ENCODE results near the gene RASGRP4.
A peak's percentile ranks its signal among the peaks of the same experiment; 100 is the strongest.

Gene RASGRP4

DNA sequence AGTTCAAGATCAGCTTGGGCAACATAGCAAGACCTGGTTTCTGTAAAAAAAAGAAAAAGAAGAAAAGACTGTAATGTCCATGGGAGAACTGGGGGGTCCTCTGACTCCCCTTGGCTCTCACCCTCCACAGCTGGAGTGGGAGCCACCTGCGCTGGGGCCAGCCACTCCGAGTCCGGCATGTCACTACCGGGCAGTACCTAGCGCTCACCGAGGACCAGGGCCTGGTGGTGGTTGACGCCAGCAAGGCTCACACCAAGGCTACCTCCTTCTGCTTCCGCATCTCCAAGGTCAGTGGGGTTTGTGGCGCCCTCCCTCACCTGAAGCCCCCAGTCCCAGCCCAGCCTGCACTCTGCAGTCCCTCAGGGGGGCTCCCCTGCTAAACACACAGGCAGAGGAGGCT is 22.2 kb upstream of the RASGRP4 start:
- Histone ChIP-seq H3K4me1 (no peaks in the 10 kb centered on the region), H3K4me2 (no peak overlapping the region), H4K20me1 (no peaks in the 10 kb centered on the region), H3K9me3 (no peaks in the 10 kb centered on the region), H3K27me3 (no peaks in the 10 kb centered on the region), H3K36me3 (no peaks in the 10 kb centered on the region), H3K4me3 (no peak overlapping the region), H3K9ac (no peak overlapping the region), H3K27ac (no peak overlapping the region)
- no peak for TF ChIP-seq Cebpa-rat (IDR thresholded peaks at IDR 0.05)

DNA sequence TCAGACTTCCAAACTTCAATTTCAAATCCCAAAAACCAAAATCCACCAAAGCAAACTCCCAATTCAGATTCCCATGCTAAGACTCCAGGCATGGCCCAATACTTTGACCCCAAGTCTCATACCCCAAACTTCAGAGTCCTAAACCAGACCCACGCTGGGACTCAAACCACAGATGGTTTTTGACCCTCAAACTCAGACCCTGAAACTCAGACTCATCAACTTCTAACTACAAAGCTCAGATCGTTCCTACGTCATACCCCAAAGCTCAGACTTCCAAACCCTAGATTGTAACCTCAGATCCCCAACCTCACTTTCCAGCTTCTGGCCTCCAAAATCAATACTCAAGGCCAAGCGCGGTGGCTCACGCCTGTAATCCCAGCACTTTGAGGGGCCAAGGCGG is 19.3 kb upstream of the RASGRP4 start:
- H3K27me3 ChIP-seq: no peaks in the 10 kb centered on the region

DNA sequence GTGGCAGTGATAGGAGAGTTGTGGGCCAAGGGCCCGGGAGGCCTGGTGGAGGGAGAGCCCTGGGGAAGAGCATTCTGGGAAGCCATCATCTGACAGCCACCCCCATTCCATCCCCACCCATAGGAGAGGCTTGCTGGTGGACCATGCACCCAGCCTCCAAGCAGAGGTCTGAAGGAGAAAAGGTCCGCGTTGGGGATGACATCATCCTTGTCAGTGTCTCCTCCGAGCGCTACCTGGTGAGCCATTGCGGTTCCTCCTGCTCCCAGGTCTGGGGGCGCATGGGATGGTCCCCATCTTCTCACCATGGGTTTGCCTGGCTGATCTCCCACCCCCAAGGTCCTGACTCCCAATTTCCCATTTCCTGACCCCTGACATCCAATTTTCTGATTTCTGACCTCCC is 18.0 kb upstream of the RASGRP4 start:
- Histone ChIP-seq H3K9ac (no peak overlapping the region), H4K20me1 (no peaks in the 10 kb centered on the region)
- TF ChIP-seq Cebpa-rat (IDR thresholded peaks at IDR 0.05): no peak

More for the DNA sequence above, 19.3 kb upstream of the RASGRP4 start:
- no peak for TF ChIP-seq Cebpa-rat (IDR thresholded peaks at IDR 0.05)
- Histone ChIP-seq H4K20me1 (no peaks in the 10 kb centered on the region), H3K4me3 (no peak overlapping the region), H3K9me3 (no peaks in the 10 kb centered on the region), H3K27ac (no peak overlapping the region), H3K4me1 (no peaks in the 10 kb centered on the region), H3K36me3 (no peaks in the 10 kb centered on the region), H3K4me2 (no peak overlapping the region), H3K9ac (no peak overlapping the region)

DNA sequence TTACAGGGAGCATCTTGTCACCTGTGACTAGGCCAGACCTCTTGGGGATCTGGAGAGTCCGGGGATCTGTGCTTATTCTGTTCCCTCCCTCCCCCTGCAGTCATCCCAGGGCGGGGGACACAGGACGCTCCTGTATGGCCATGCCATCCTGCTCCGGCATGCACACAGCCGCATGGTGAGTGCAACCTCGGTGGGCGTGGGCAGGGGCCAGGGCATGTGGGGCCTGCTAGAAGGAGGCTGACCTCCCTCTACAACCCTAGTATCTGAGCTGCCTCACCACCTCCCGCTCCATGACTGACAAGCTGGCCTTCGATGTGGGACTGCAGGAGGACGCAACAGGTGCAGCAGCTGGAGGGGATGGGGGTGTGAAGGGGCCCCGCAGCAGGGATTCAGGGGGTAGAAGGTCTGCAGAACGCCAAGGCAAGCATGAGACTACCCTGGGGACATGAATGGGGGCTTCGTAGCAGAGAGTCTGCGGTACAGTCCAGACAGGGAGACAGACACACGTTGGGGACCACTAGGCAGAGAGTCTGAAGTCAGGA is 17.5 kb upstream of the RASGRP4 start:
- Histone ChIP-seq H3K4me2 (no peak overlapping the region), H3K9ac (no peak overlapping the region), H3K27ac (no peak overlapping the region), H3K36me3 (no peaks in the 10 kb centered on the region), H3K4me1 (no peaks in the 10 kb centered on the region), H3K9me3 (no peaks in the 10 kb centered on the region), H3K4me3 (no peak overlapping the region), H3K27me3 (no peaks in the 10 kb centered on the region), H4K20me1 (no peaks in the 10 kb centered on the region)
- no peak for TF ChIP-seq Cebpa-rat (IDR thresholded peaks at IDR 0.05)

More for the DNA sequence above, 18.0 kb upstream of the RASGRP4 start:
- Histone ChIP-seq H3K27ac (no peak overlapping the region), H3K4me2 (no peak overlapping the region), H3K36me3 (no peaks in the 10 kb centered on the region), H3K27me3 (no peaks in the 10 kb centered on the region), H3K4me1 (no peaks in the 10 kb centered on the region), H3K9me3 (no peaks in the 10 kb centered on the region), H3K4me3 (no peak overlapping the region)

DNA sequence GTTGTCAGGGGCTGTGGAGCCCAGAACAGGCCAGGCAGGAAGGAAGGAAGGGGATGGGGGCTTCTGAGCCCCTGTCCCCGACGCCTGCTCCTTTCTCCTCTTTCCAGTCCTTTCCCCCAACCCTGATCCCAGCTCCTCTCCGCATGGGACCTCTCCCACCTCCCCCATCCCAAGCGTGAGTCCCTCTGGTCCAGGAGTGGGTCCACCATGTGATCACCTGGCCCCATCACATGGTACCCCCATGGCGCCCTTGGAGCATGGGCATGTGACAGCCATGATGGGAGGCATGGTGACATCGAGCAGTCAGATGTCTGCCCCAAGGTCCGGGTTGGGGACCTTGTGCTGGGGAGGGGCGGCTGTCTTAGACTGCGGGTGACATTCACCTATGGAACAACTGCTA is 16.7 kb upstream of the RASGRP4 start:
- H4K20me1 ChIP-seq: no peaks in the 10 kb centered on the region
- H3K4me1 ChIP-seq: no peaks in the 10 kb centered on the region
- H3K4me2 ChIP-seq: no peak overlapping the region
- no peak overlapping the region for H3K4me3 ChIP-seq
- no peaks in the 10 kb centered on the region for H3K9me3 ChIP-seq
- TF ChIP-seq Cebpa-rat (IDR thresholded peaks at IDR 0.05): no peak
- H3K27ac ChIP-seq: no peak overlapping the region
- no peaks in the 10 kb centered on the region for H3K36me3 ChIP-seq
- H3K9ac ChIP-seq: no peak overlapping the region
- H3K27me3 ChIP-seq: no peaks in the 10 kb centered on the region

DNA sequence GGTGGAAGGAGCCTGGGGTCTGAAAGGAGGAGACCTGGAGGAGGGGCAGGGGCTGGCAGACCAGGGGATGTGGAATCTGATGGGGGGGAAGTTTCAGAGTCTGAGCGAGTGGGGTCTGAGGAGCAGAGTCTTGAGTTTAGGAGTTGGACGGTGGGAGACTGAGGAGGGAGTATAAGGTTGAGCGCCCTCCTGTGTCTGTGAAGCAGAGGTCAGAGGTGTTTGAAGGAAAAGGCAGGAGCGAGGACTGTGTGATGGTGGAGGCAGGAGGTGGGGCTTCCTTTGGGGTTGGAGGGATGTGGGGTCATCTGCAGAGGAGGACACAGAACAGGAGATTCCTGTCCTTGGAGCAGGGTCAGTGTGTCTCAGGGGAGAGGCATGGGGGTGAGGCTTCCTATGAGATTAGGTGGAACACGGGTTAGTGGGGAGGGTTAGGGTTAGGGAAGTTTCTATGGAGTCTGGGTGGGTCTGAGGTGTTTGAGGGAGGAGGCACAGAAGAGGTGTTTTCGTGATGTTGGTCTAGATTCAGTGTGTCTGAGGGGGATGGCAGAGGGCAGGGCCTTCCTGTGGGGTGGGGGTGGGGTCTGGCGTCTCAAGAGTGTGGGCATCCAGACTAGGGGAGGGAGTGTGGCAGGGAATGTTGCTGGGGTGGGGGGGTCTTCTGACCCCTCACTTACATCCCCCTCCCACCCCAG is 15.8 kb upstream of the RASGRP4 start:
- no peak overlapping the region for H3K4me3 ChIP-seq
- H3K4me2 ChIP-seq: no peak overlapping the region
- H3K9ac ChIP-seq: no peak overlapping the region
- no peak for TF ChIP-seq Cebpa-rat (IDR thresholded peaks at IDR 0.05)
- no peak overlapping the region for H3K27ac ChIP-seq
- no peaks in the 10 kb centered on the region for H3K27me3 ChIP-seq
- H3K4me1 ChIP-seq: peaks cover 4% of the 10 kb centered on the region; the same call in 1 of the 2 replicates
- H3K36me3 ChIP-seq: no peaks in the 10 kb centered on the region
- no peaks in the 10 kb centered on the region for H4K20me1 ChIP-seq
- no peaks in the 10 kb centered on the region for H3K9me3 ChIP-seq

DNA sequence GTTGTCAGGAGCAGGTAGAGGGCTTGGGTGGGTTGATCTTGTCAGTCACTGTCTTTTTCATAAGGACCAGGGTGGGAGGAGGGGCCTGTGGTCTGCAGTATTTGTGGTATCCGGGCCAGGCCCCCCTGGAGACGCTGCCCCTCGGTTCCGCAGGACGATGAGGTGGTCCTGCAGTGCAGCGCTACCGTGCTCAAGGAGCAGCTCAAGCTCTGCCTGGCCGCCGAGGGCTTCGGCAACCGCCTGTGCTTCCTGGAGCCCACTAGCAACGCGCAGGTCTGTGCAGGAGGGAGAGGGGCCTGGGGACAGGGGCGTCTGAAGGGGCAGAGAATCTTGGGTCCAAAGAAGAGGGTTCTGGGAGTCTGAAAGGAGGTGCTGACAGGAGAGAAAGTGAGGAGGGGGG is 14.6 kb upstream of the RASGRP4 start:
- Histone ChIP-seq H4K20me1 (no peaks in the 10 kb centered on the region), H3K27me3 (no peaks in the 10 kb centered on the region), H3K4me1 (peaks cover 7% of the 10 kb centered on the region; the same call in 1 of the 2 replicates), H3K36me3 (no peaks in the 10 kb centered on the region), H3K27ac (no peak overlapping the region), H3K4me3 (no peak overlapping the region), H3K4me2 (no peak overlapping the region), H3K9ac (no peak overlapping the region), H3K9me3 (no peaks in the 10 kb centered on the region)
- no peak for TF ChIP-seq Cebpa-rat (IDR thresholded peaks at IDR 0.05)

DNA sequence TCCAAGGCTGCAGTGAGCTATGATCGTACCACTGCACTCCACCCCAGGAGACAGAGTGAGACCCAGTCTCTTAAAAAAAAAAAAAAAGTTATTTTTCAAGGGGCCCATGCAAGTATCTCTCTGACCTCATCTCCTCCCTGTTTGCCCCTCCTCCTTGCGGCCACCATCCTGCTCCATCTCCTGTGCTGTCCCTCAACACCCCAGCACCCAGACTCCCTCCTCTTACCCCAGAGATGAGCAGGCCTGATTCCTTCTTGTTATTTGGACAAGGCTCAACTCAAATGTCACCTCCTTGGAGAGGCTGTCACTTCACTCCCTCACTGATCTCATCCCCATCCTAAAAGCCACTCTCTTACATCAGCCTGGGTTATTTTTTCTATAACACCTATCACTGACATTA is 11.9 kb upstream of the RASGRP4 start:
- Histone ChIP-seq H3K4me2 (no peak overlapping the region), H3K4me1 (peaks cover 22% of the 10 kb centered on the region), H3K27ac (no peak overlapping the region), H3K27me3 (no peaks in the 10 kb centered on the region), H3K4me3 (no peak overlapping the region), H3K9me3 (no peaks in the 10 kb centered on the region), H4K20me1 (no peaks in the 10 kb centered on the region), H3K9ac (no peak overlapping the region), H3K36me3 (no peaks in the 10 kb centered on the region)
- no peak for TF ChIP-seq Cebpa-rat (IDR thresholded peaks at IDR 0.05)

DNA sequence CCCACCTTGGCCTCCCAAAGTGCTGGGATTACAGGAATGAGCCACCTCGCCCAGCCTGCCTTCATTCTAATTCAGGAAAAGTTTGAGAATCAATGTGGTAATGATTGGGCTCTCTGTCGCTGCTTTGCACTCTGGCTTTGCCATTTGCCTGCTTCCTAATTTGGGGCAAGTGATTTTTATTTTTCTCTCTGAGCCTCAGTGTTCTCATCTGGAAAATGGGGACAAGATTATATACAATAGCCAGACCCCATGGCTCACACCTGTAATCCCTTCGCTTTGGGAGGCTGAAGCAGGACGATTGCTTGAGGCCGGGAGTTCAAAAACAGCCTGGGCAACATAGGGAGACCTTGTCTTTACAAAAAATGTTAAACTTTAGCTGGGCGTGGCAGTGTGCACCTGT is 11.3 kb upstream of the RASGRP4 start:
- H3K4me2 ChIP-seq: no peak overlapping the region
- no peaks in the 10 kb centered on the region for H3K27me3 ChIP-seq
- H3K36me3 ChIP-seq: no peaks in the 10 kb centered on the region
- H3K9me3 ChIP-seq: no peaks in the 10 kb centered on the region
- no peak overlapping the region for H3K4me3 ChIP-seq
- H3K4me1 ChIP-seq: peaks cover 22% of the 10 kb centered on the region
- H3K9ac ChIP-seq: no peak overlapping the region
- no peaks in the 10 kb centered on the region for H4K20me1 ChIP-seq
- TF ChIP-seq Cebpa-rat (IDR thresholded peaks at IDR 0.05): no peak
- no peak overlapping the region for H3K27ac ChIP-seq

DNA sequence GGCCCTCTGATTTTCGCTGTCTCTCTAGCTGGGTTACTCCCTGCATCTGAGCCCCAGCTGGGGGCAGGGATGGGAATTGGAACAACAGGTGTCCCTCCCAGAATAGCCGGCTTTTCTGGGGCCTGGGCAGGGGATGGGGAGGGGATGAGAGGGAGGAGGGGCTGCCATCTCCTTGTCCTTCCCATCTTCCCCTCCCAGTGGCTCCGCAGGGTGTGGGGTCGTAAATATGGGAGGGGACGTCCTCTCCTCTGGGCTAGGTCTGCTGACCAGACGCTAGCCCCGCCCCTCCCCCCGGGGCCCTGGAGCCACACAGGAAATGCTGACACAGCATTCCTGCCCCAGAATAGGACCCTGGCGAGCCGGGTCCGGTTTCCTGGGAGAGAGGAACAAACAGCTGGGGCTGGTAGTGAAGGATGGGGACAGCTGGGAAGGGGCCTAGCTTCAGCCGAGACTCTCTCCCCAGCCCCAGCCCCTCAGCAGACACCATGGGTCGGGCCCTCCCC is 8.6 kb upstream of the RASGRP4 start:
- no peaks in the 10 kb centered on the region for H3K36me3 ChIP-seq
- H3K9ac ChIP-seq: no peak overlapping the region
- H3K4me2 ChIP-seq: peak overlapping the region; percentile 26
- H4K20me1 ChIP-seq: no peaks in the 10 kb centered on the region
- peaks cover 25% of the 10 kb centered on the region for H3K4me1 ChIP-seq
- H3K4me3 ChIP-seq: no peak overlapping the region
- H3K27me3 ChIP-seq: no peaks in the 10 kb centered on the region
- H3K9me3 ChIP-seq: no peaks in the 10 kb centered on the region
- no peak for TF ChIP-seq Cebpa-rat (IDR thresholded peaks at IDR 0.05)
- H3K27ac ChIP-seq: no peak overlapping the region

Data from BLaER1 (cell line).